PC-3 (cell line): ENCODE measurements around the gene PRPH2.

ENCODE experiments used
- EZH2phosphoT487 ChIP-seq: fragments of 300-600 bp; sonication (generic); IDR thresholded peaks from 2 replicates; pipeline ENCODE4 v1.6.1; 2018; ENCODE audit warnings: mild to moderate bottlenecking, antibody characterized with exemption, low read length, borderline replicate concordance
- TF ChIP-seq, protein P1 (sequence below): fragments of 300-600 bp; sonication (generic); conservative IDR thresholded peaks from 2 replicates; pipeline ENCODE4 v1.5.1; 2017; ENCODE audit warnings: antibody characterized with exemption, low read depth, mild to moderate bottlenecking, low read length

DNA sequence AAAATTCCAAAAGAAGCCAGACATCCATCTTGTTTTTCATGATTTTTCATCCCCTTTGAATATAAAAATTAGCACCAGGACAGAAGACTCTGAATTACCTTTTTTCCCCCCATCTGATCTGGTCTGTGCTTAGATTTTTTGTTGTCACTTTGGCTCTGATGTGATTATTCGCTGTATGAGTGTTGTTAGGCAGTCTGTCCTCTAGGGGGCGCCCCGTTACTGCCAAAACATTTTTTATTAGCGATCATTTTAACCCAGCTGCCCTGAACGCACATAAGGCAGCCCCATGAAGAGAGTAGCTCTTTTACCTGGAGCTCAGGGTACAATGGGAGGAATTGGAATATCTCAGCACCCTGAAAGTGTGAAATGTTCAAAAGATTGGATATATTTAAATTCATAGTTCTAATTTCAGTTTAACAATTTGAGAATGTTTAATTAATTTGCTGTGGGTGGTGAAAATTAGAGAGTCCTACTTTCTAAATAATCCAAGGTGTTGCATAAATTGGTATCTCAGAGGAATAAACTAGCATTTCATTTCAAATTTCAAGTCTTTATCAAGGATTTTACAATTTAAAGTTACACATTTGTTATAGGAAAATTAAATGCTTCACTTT, 60.8 kb downstream of the PRPH2 start:
- TF ChIP-seq, protein P1, sequence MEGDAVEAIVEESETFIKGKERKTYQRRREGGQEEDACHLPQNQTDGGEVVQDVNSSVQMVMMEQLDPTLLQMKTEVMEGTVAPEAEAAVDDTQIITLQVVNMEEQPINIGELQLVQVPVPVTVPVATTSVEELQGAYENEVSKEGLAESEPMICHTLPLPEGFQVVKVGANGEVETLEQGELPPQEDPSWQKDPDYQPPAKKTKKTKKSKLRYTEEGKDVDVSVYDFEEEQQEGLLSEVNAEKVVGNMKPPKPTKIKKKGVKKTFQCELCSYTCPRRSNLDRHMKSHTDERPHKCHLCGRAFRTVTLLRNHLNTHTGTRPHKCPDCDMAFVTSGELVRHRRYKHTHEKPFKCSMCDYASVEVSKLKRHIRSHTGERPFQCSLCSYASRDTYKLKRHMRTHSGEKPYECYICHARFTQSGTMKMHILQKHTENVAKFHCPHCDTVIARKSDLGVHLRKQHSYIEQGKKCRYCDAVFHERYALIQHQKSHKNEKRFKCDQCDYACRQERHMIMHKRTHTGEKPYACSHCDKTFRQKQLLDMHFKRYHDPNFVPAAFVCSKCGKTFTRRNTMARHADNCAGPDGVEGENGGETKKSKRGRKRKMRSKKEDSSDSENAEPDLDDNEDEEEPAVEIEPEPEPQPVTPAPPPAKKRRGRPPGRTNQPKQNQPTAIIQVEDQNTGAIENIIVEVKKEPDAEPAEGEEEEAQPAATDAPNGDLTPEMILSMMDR = peak; percentile 95
- TF ChIP-seq EZH2phosphoT487 = no peak
